Astrocyte of the spinal cord (primary cell): Measurements from ENCODE around the gene MUC2.

Source experiments
- DNase-seq: peaks from one replicate; pipeline ENCODE4 v3.0.0; 2011; ENCODE audit warnings: low read depth, low spot score
- H3K4me3 ChIP-seq: 2 replicates; pipeline ENCODE4 v1.5.1; 2011; ENCODE audit warnings: low read depth, mild to moderate bottlenecking, low read length, moderate library complexity
- in situ Hi-C: cut with HindIII; loops from 2 replicates; pipeline ENCODE4 v1.10.0; 2017; ENCODE audit warnings: low sequenced_read_pairs
- TF ChIP-seq, protein P1 (sequence below): IDR thresholded peaks from 2 replicates; pipeline ENCODE4 v1.5.1; 2012; ENCODE audit warnings: low read depth, mild to moderate bottlenecking, low read length, inconsistent platforms

MUC2 gene

DNA sequence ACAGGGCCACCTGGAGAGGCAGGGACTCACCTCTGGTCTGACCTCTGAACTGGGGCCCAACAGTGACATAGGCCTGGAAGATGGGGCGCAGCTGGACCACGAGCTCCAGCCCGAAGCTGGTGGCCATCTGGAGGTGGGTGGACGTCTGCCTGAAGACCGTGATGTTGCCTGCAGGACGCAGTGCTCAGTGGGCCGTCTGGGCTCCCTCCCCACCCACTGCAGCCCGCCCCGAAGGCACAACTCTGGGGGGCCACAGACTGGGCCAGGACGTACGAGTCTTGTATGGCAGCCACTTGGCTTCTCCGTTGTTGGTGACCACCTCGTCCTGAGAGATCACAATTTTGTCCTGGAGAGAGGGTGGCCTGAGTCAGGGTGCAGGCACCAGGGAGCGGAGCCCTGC is 46.1 kb upstream of the MUC2 start:
- DNase-seq, result no peak
- in situ Hi-C loops, result no loop called here
- H3K4me3 ChIP-seq, result no peak overlapping the region
- TF ChIP-seq, protein P1, sequence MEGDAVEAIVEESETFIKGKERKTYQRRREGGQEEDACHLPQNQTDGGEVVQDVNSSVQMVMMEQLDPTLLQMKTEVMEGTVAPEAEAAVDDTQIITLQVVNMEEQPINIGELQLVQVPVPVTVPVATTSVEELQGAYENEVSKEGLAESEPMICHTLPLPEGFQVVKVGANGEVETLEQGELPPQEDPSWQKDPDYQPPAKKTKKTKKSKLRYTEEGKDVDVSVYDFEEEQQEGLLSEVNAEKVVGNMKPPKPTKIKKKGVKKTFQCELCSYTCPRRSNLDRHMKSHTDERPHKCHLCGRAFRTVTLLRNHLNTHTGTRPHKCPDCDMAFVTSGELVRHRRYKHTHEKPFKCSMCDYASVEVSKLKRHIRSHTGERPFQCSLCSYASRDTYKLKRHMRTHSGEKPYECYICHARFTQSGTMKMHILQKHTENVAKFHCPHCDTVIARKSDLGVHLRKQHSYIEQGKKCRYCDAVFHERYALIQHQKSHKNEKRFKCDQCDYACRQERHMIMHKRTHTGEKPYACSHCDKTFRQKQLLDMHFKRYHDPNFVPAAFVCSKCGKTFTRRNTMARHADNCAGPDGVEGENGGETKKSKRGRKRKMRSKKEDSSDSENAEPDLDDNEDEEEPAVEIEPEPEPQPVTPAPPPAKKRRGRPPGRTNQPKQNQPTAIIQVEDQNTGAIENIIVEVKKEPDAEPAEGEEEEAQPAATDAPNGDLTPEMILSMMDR, result no peak

DNA sequence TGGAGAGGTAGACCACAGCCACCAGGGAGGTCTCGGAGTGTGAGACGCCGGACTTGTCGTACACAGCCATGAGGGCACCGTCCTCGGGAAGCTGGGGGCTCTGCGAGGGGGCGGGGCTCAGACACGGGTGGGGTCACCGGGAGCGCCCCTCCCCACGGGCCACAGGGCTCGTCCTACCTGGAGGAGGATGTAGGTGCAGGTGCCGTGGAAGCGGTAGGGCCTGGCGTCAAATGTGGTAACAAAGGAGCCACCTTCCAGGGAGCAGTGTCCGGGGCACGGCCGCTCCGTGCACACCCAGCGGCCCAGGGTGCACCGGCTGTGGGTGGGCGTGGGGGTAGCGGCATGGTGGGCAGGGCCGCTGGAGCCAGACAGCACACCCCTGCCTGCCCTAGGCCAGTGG is 45.6 kb upstream of the MUC2 start:
- TF ChIP-seq, protein P1, result no peak
- in situ Hi-C loops, result no loop called here
- H3K4me3 ChIP-seq, result no peak overlapping the region
- no peak for DNase-seq

DNA sequence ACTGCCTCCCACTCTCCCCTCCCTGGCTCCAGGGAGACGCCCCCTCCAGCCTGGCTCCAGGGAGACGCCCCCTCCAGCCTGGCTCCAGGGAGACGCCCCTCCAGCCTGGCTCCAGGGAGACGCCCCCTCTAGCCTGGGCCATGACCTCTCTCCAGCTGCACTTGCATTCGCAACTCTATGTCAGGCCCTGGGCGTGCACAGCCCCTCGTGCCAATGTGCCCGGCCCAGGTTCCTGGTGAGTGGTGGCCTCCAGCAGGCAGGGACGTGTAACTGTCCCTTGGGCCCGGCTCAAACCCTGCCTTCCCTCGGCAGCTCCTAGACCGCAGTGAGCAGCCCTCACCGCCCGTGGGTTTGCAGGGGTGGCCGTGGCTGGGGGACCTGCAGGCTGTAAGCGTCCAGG is 45.0 kb upstream of the MUC2 start:
- in situ Hi-C loops, result no loop called here
- no peak for DNase-seq
- no peak overlapping the region for H3K4me3 ChIP-seq
- TF ChIP-seq, protein P1, result no peak

DNA sequence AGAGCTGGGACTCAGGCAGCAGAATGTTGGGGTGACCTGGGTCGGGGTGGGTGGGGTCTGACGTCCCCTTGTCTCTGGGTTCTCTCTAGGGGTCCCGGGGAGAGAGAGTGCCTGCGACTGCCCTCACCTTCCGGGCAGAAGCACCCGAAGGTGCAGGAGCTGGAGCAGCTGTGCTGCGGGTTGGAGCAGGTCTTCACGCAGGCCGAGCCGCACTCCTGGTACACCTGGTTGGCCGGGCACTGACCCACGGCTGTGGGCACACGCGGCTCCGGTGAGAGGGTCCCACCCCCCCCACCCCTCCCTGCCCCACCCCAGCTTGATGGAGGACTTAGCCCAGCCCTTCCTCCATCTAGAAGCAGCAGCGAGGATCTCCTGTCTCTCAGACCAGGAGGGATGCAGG is 44.6 kb upstream of the MUC2 start:
- in situ Hi-C loops, result no loop called here
- TF ChIP-seq, protein P1, result no peak
- no peak for DNase-seq
- no peak overlapping the region for H3K4me3 ChIP-seq

DNA sequence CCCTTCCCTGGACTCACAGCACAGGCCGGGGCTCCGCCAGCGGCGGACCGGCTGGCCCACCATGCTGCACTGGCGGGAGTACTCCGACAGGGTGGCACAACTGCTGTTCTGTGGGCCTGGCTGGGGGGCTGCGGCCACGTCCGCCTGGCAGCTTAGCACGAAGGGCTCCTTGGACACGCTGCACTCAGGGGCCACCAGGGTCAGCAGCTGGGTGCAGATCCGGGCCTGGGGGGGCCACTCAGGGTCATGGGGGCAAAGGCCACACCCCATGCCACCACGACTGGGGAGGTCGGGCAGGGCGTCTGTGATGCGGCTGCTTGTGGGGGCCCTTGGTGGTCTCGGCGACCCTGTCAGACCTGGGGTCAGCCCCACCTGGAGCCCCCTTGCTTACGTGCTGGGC is 44.1 kb upstream of the MUC2 start:
- TF ChIP-seq, protein P1, result no peak
- no peak overlapping the region for H3K4me3 ChIP-seq
- in situ Hi-C loops, result no loop called here
- no peak for DNase-seq

DNA sequence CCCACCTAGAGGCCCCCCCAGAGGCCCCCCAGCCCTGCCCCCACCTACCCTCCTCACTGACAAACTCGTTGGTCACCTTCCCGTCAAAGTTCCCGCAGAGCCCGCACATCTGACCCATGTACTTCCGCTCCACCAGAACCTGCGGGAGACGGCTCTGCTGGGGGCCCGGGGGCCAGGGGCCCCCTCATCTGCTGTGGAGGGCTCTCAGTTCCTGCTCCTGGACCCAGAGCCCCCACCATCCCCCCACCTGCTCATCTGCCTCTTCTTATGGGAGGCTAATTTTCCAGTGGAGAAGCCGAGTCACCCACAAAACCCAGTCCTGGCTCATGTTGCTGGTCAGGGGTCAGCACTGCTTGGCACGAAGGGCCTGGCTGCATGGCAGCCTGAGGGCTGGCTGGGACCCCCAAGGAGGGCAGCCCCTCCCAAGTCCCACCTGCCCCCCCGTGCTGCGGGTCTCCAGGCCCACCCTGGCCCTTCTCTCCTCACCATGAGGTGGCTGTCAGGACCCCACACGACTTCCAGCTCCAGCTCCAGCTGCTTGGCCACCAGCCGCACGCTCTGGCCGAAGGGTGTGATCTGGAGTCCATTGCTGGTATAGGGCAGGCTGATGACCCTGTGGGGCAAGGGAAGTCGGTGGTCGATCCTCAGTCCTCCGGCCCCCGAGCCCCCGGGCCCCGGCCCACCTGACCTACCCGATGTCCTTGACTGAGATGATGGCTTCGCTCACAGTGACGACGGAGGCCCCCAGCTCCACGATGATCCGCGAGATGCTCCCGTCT is 43.4 kb upstream of the MUC2 start:
- in situ Hi-C loops, result no loop called here
- TF ChIP-seq, protein P1, result no peak
- H3K4me3 ChIP-seq, result no peak overlapping the region
- DNase-seq, result no peak
